Measurements from ENCODE around the gene MNT.

MNT gene

GRCh38 chr17:2380226-2380922, 20.5 kb downstream of the MNT start:
- DNase-seq, result no peak

DNA sequence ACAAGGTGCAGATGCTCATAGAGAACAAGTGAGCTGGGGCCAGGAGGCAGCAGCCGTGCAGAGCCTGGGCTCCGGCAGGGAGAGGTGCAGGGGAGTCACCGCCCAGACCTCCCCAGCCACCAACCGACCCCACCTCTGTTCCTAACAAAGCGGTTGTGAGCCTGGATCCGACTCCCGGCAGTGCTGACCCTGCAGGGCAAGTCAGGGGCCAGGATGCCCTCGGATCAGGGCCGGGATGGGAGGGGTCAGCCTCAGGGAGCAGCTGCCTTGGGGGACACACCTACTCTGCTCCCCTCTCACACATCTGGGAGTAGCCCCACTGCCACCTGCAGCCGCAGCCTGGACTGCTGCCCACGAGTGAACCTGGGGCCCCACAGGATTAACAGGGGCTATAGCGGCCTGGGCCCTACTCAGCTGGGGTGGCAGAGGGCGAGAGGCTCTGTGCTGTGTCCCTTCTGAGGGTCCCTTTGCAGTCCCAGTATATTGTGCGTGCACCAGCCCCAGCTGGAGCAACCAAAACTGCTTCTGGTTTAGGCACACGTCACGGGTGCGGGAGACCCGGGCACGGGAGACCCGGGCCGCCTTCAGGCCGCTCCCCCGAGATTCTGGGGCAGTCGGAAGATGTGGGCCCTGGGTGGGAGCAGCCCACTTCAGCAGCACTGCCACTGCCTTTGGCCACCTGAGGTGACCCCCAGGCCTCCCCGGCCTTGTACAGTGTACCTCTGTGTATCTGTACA, 21.2 kb downstream of the MNT start:
- DNase-seq, result no peak

DNA sequence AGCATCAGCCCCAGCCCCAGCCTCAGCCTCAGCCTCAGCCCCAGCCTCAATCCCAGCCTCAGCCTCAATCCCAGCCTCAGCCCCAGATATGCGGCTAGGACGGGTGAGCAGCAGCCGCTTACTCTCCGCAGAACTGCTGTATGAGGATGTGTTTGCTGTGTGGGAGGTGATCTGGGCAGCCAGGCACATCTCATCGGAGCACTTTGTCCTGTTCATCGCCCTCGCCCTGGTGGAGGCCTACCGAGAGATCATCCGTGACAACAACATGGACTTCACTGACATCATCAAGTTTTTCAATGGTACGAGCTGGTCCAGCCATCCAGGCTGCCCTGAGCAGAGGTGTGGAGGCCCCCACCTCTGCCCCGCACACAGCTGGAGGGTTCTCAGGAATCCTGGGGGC, 22.0 kb downstream of the MNT start:
- DNase-seq, result no peak

DNA sequence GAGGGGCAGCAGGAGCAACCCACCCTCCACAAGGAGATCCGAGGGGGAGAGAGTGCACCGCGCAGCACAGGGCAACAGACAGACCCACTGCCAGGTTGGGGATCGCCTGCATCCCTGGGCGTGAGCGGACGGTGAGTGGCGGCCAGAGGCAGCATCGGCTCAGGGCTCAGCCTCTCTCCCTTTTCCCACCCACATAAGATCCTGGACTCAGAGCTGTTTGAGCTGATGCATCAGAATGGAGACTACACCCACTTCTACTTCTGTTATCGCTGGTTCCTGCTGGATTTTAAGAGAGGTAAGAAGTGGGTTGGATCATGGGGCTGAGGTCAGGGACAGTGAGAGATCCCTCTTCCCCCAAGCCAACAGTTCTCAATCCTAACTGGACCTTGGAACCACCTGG, 23.2 kb downstream of the MNT start:
- no peak for DNase-seq

DNA sequence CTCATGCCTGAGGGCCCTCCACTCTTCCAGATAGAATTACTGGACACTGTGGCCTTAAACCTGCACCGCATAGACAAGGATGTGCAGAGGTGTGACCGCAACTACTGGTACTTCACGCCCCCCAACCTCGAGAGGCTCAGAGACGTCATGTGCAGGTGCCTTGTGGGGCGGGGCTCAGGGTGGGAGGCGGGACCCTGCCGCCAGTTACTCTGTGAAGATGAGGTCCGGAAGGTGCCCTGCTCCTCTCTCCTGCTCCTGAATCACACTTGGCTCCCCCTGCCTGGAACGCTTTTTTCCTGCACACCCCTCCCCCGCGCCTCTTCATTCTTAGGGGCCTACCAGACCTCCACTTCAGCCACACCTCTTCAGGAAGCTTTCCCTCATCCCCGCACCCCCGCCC, 24.8 kb downstream of the MNT start:
- DNase-seq, result no peak

DNA sequence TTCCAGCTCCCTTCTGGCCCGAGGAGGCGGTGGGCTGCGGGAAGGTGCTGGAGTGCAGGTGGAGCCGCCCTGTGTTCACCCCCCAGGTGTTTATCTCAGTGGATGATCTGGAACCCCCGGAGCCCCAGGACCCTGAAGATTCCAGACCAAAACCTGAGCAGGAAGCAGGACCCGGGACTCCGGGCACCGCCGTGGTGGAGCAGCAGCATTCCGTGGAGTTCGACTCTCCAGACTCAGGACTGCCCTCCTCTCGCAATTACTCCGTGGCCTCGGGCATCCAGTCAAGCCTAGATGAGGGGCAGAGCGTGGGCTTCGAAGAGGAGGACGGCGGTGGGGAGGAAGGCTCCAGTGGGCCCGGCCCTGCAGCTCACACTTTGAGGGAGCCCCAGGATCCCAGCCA, 25.5 kb downstream of the MNT start:
- no peak for DNase-seq

- DNase-seq, result no peak
Observed at GRCh38 chr17:2374549-2375285, 26.1 kb downstream of the MNT start.

DNA sequence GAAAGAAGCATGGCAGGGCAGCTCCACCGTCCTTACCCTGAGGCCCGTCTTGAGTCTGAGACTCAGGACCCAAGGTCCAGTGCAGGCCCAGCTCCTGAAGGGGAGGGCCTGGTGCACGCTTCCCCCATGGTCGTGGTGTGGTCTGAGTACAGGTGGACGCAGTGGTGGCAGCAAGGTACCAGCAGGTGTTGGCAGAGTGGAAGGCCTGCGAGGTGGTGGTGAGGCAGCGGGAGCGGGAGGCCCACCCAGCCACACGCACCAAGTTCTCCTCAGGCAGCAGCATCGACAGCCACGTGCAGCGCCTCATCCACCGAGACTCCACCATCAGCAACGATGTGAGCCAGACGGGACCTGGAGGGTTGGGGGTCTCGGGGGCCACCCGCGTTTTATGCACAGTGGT, 27.7 kb downstream of the MNT start:
- no peak for DNase-seq

DNA sequence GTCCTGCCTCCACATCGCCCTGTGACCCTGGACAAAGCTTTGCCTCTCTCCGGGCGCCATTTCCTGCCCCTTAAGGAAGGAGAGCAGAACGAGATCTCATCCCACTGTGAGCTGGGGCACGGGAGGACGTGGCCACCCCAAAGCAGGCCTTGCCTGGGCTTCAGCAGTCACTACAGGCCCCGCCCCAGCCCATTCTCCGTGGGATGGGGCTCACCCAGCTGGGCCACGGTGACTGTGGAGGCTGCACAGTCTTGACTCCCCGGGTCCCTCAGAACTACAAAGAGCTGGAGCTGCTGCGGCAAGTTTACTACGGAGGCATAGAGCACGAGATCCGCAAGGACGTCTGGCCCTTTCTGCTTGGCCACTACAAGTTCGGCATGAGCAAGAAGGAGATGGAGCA, 28.2 kb downstream of the MNT start:
- no peak for DNase-seq

- DNase-seq, result no peak
Observed at GRCh38 chr17:2372180-2372579, 28.7 kb downstream of the MNT start.

DNA sequence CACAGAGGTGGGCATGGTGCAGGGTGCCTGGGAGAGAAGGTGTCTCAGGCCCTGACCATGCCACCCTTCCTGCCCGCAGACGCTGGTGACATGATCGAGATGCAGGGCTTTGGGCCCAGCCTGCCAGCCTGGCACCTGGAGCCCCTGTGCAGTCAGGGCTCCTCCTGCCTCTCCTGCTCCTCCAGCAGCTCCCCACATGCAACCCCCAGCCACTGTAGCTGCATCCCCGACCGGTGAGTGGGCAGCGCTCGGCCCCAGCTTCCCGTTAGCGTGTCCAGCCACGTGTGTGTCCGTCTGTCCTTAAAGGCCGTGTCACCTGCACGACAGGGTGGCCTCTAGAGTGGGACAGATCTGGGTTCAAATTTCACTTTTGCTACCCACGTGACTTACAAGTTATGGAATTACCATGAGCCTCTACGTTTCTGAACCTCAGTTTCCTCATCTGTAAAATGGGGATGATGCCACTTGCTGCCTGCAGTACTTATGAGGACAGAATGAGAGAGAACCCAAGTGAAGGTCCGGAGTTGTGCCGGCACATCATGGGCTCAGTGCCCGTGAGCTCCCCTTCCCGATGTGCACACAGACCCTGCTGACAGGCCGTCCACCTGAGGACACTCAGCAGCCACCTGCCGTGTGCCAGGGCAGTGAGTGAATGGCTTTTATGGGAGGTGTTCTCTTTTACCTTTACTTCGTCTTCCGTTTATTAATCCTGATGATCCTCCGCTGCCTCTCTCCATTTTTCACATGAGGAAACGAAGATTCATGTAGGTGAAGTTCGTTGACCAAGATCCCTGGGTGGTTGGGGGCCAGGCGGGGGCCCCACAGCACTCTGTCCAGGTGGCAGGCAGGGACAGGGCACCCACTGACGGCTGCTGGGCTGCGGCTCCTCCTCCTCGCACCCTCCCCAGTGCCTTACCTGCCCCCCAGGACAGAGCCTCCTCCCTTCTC, 29.4 kb downstream of the MNT start:
- DNase-seq, result no peak

DNA sequence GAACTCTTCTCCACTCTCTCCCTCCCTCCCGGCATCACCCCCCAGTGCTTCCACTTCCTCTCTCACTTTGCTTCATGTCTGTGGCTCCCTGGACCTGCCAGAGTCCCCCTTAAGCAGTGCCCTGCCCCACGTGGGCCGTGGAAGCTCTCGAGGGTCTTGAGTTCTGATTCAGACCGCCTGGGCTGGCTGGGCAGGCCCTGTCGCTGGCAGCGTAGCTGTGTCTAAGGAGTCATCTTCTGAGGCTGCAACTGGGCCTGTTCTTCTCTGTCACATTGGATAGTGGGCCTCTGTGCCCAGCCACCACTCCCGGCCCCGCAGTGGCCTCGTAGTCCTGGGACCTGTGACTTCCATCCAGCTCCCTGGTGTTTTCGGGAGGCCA, 30.7 kb downstream of the MNT start:
- DNase-seq, result no peak

- no peak for DNase-seq
Observed at GRCh38 chr17:2369551-2370210, 31.2 kb downstream of the MNT start.

DNA sequence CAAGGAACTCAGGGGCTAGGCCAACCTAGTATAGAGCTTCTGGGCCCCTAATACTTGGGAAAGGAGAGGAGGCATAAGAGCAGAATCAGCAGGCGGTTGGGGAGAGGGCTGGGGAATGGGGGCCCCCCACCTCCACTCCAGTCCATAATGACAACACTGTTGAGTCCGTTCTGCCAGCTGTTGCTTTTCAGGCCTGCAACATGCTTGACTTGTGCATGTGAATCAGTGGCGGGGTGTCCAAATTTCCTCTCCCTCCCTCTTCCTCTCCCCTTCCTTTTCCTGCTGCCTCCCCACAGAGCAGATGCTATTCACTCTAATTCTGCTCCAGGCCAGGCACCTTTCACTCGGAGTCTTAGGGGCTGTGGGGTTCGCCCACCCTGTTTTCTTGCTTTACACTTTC, 31.8 kb downstream of the MNT start:
- no peak for DNase-seq

GRCh38 chr17:2368359-2368758, 32.5 kb downstream of the MNT start:
- no peak for DNase-seq

DNA sequence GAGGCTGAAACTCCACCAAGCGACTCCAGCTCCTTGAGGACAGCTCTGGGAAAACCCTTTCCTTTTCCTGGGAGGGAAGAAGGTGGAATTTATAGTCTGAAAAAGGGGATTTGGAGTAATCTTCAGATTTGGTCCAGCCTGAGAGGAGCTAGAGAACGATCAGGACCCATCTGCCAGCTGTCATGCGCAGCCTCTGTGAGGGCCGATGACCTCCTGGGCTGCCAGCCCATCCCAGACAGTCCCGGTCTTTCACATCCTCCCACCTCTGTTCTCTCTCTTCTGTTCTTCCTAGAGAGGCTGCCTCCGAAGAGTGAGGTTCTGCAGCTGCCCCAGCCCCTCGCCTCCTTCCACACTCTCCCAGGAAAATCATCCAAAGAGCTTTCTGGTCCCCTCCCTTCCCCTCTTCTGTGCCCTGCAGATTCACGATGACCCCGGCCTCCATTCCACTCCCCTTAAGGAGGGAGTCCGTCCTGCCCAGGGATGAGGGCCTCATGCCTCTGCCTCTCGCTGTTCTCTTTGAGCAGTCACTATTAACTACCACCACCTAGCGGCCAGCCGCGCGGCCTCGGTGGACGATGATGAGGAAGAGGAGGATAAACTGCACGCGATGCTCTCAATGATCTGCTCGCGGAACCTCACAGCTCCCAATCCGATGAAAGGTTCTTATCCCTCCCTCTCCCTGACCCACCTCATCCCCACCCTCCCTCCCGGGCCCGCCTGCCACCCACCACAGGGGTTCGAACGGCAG, 33.9 kb downstream of the MNT start:
- no peak for DNase-seq

DNA sequence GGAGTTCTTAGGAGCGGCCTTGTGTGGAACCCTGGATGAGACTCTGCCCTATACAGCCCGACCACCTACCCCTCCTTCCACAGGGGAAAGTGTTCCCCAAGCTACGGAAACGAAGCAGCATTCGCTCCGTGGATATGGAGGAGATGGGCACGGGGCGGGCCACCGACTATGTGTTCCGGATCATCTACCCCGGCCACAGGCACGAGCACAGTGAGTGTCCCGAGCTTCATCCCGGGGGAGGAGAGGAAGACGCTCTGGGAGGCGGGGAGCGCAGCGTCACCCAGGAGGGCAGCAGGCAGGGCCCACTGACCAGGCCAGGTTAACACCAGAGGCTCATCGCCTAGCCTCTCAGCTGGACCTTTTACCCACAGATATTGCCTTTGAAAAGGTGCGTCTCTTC, 35.7 kb downstream of the MNT start:
- no peak for DNase-seq

DNA sequence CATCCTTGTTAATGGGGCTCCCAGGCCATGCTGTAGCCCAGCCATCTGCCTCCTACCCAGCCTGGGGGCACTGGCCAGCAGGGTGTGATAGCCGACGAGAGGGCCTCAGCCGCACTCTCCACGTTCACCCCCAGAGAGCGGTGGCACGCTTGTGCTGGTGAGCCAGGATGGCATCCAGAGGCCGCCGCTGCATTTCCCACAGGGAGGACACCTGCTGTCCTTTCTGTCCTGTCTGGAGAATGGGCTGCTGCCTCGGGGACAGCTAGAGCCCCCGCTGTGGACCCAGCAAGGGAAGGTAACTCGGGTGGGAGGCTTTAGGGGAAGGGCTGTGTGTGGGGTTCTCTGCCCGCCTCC, 36.1 kb downstream of the MNT start:
- DNase-seq, result no peak

DNA sequence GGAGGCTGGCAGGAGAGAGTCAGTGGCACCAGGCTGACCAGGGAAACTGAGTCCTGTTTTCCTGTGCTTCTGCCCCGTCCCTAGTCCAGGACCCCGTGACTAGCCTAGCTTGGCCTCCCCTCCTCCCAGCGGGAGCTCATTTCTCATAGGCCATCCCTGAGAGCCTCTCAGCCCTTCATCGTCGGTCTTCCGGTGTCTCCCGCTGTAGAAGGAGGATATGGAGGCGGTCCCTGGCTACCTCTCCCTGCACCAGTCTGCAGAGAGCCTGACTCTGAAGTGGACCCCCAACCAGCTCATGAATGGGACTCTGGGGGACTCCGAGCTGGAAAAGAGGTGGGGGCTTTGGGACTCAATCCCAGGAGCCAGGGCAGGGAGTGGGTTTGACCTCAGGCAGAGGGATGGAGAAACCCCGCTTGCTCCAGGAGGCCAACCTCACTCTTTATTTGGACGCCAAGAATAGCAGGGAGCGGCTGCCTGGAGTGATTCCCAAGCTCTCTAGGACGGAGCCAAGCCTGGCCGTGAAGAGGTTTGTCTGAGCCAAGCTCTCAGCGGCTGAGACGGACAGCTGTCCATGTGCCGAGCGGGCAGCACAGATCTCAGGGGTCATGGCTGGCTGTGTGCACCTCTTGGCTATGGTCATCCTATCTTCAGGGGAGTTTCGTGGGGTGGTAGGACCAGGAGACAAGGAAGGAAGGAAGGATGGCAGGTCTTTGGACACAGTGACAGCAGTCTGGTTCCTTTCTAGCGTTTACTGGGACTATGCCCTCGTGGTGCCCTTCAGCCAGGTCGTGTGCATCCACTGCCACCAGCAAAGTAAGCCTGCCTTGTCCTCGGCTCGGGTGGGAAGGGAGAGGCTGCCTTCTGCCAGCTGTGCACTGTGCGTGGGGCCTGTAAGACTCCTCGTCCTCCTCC, 36.8 kb downstream of the MNT start:
- DNase-seq, result no peak

DNA sequence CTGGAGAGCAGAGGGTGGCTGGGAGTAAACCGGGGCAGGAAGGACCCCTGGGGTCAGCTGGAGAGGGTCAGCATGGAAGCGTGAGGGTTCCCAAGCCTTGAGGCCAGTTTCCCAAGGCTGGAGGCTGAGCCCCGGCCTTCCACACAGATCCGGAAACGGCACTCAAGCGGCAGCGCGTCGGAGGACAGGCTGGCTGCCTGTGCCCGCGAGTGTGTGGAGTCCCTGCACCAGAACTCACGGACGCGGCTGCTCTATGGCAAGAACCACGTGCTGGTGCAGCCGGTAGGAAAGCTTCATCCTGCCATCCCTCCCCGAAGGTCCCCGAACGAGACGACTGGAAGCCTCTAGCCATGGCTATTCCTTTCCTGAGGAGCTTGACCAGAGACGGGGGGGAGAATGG, 37.5 kb downstream of the MNT start:
- no peak for DNase-seq

DNA sequence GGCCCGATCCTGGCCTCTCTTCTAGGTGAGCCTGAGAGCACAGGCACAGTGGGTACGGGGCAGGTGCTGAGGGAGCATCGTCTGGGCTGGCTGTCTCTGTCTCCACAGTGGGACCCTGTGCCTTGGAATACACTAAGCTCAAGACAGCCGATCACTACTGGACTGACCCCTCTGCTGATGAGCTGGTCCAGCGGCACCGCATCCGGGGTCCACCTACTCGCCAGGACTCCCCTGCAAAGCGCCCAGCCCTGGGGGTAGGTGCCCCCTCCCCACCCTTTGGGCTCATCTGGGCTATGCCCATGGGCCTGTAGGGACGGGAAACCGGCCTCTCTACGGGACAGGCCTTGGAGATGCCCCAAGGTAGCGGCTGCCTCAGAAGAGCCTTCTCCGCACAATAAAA, 38.0 kb downstream of the MNT start:
- DNase-seq, result no peak

Data from central memory CD4-positive, alpha-beta T cell (primary cell).